ENCODE measurements around the gene DCLK2.

DCLK2 gene

GRCh38 chr4:150240011-150240410 is 161.8 kb downstream of the DCLK2 start:
- DNase-seq (ENCODE audit: low read depth): no peak

- peak; percentile 21 for DNase-seq (ENCODE audit: low read depth)
Observed at GRCh38 chr4:150242820-150243458, 164.7 kb downstream of the DCLK2 start.

GRCh38 chr4:150243932-150244331 is 165.7 kb downstream of the DCLK2 start:
- DNase-seq (ENCODE audit: low read depth): no peak

- DNase-seq (ENCODE audit: low read depth): peak; percentile 14
Observed at GRCh38 chr4:150244600-150244999, 166.4 kb downstream of the DCLK2 start.

- DNase-seq (ENCODE audit: low read depth): no peak
Observed at GRCh38 chr4:150247184-150247583, 168.9 kb downstream of the DCLK2 start.

GRCh38 chr4:150248181-150248580 is 169.9 kb downstream of the DCLK2 start:
- no peak for DNase-seq (ENCODE audit: low read depth)

- no peak for DNase-seq (ENCODE audit: low read depth)
Observed at GRCh38 chr4:150250293-150250997, 172.2 kb downstream of the DCLK2 start.

- no peak for DNase-seq (ENCODE audit: low read depth)
Observed at GRCh38 chr4:150250998-150251651, 172.9 kb downstream of the DCLK2 start.

- no peak for DNase-seq (ENCODE audit: low read depth)
Observed at GRCh38 chr4:150251752-150252190, 173.5 kb downstream of the DCLK2 start.

GRCh38 chr4:150252306-150252705 is 174.1 kb downstream of the DCLK2 start:
- no peak for DNase-seq (ENCODE audit: low read depth)

GRCh38 chr4:150252741-150253140 is 174.5 kb downstream of the DCLK2 start:
- no peak for DNase-seq (ENCODE audit: low read depth)

GRCh38 chr4:150253416-150253815 is 175.2 kb downstream of the DCLK2 start:
- DNase-seq (ENCODE audit: low read depth): no peak

- DNase-seq (ENCODE audit: low read depth): no peak
Observed at GRCh38 chr4:150253965-150254630, 175.9 kb downstream of the DCLK2 start.

GRCh38 chr4:150255610-150256224 is 177.5 kb downstream of the DCLK2 start:
- no peak for DNase-seq (ENCODE audit: low read depth)

- DNase-seq (ENCODE audit: low read depth): no peak
Observed at GRCh38 chr4:150256225-150256620, 178.0 kb downstream of the DCLK2 start.

GRCh38 chr4:150256841-150257730 is 178.8 kb downstream of the DCLK2 start:
- no peak for DNase-seq (ENCODE audit: low read depth)

- DNase-seq (ENCODE audit: low read depth): no peak
Observed at GRCh38 chr4:150258569-150258968, 180.3 kb downstream of the DCLK2 start.

- no peak for DNase-seq (ENCODE audit: low read depth)
Observed at GRCh38 chr4:150259861-150260567, 181.8 kb downstream of the DCLK2 start.

GRCh38 chr4:150261571-150261970 is 183.3 kb downstream of the DCLK2 start:
- no peak for DNase-seq (ENCODE audit: low read depth)

- no peak for DNase-seq (ENCODE audit: low read depth)
Observed at GRCh38 chr4:150262611-150263010, 184.4 kb downstream of the DCLK2 start.

Data from fibroblast of the conjunctiva (primary cell).